A673 (cell line): ENCODE measurements around the gene NTN1. TPM values are rescaled to one million over a fixed set of nuclear protein-coding genes. Genes with fewer than 3 reads are reported as not detected.

Experiments
- BruUV-seq: library from RNA; stranded (reverse); fragments of 400-500 nt; replicated peaks from 2 replicates; lab custom pipeline; 2021; lab: Mats Ljungman, UMichigan
- CTCF ChIA-PET: fragments of 300-600 bp; sonication (Branson Sonifier 250); formaldehyde crosslinking; loops from one replicate; lab custom pipeline; 2022; ENCODE audit warnings: antibody characterized with exemption; lab: Charles Lee
- POLR2A ChIA-PET: fragments of 300-600 bp; sonication (Branson Sonifier 250); formaldehyde crosslinking; loops from one replicate; lab custom pipeline; 2022; ENCODE audit warnings: antibody characterized with exemption; ENCODE audit not compliant: low non-redundant PET; lab: Charles Lee
- DNase-seq: peaks from one replicate; pipeline ENCODE4 v3.0.0-alpha.2; 2015; ENCODE audit warnings: low spot score
- H3K27ac ChIP-seq: fragments of 200-600 bp; sonication (generic); 2 replicates; pipeline ENCODE4 v1.5.1; 2016; ENCODE audit warnings: mixed run types, low read depth, mild to moderate bottlenecking, mixed read lengths, antibody characterized with exemption, low read length; ENCODE audit not compliant: poor library complexity, severe bottlenecking
- H3K27me3 ChIP-seq: fragments of 200-600 bp; sonication (generic); replicated peaks from 2 replicates; pipeline ENCODE4 v1.6.1; 2017; ENCODE audit warnings: mixed run types, low read depth, mild to moderate bottlenecking, mixed read lengths, antibody characterized with exemption, low read length; ENCODE audit not compliant: insufficient read depth, poor library complexity
- H3K36me3 ChIP-seq: fragments of 200-600 bp; sonication (generic); 2 replicates; pipeline ENCODE4 v1.6.1; 2016; ENCODE audit warnings: mixed run types, mild to moderate bottlenecking, mixed read lengths, antibody characterized with exemption, low read length; ENCODE audit not compliant: insufficient read depth, poor library complexity, severe bottlenecking
- H3K4me1 ChIP-seq: fragments of 200-600 bp; sonication (generic); 2 replicates; pipeline ENCODE4 v1.6.1; 2017; ENCODE audit warnings: mixed run types, mild to moderate bottlenecking, mixed read lengths, antibody characterized with exemption, low read length; ENCODE audit not compliant: insufficient read depth, poor library complexity, severe bottlenecking
- H3K4me3 ChIP-seq: fragments of 200-600 bp; sonication (generic); 2 replicates; pipeline ENCODE4 v1.5.1; 2016; ENCODE audit warnings: low read depth, mixed run types, mild to moderate bottlenecking, mixed read lengths, low read length; ENCODE audit not compliant: poor library complexity, severe bottlenecking
- H3K9me3 ChIP-seq: fragments of 200-600 bp; sonication (generic); 2 replicates; pipeline ENCODE4 v1.6.1; 2016; ENCODE audit warnings: mixed run types, low read depth, mild to moderate bottlenecking, mixed read lengths, antibody characterized with exemption, low read length; ENCODE audit not compliant: poor library complexity, severe bottlenecking
- EZH2 ChIP-seq: fragments of 200-600 bp; sonication (generic); IDR thresholded peaks from 2 replicates; pipeline ENCODE4 v1.6.1; 2017; ENCODE audit warnings: borderline replicate concordance, low read depth, mild to moderate bottlenecking, mixed read lengths, antibody characterized with exemption, low read length; ENCODE audit not compliant: poor library complexity, severe bottlenecking
- intact Hi-C: fragments of 100-400 bp; cut with micrococcal nuclease; formaldehyde crosslinking; loops from one replicate; pipeline ENCODE4 v1.10.0; 2022; ENCODE audit not compliant: unreplicated experiment
- total RNA-seq: library from RNA; stranded (reverse); gene quantifications from 2 replicates; pipeline ENCODE4 v1.2.3, GENCODE V29; 2021
- TF ChIP-seq, protein P1 (sequence below): fragments of 300-800, 200-600 bp; sonication (generic); conservative IDR thresholded peaks from 2 replicates; pipeline ENCODE4 v1.5.1; 2017; ENCODE audit warnings: low read depth, mild to moderate bottlenecking, antibody characterized with exemption, low read length, moderate library complexity, mixed read lengths

Gene NTN1
- total RNA-seq, 1 experiment from 2014 or later = 4.3 TPM

DNA sequence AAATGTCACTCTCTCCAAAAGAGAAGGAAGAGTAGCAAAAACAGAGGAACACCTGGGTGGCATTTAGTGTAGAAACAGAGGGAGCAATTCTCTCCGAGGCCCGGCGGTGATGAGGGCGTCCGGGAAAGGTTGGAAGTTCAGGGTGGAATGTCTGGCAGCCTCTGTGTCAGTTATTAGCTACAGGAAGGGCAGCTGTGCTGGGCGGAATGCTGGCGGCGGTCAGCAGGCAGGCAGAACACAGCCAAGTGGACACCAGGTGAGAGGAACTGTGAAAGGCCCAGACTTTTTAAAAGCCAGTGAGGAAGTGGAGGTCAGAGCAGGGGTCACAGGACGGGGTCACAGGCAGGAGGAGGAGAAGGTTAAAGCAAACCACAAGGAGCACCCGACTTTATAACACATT, 238.1 kb downstream of the NTN1 start:
- TF ChIP-seq, protein P1, sequence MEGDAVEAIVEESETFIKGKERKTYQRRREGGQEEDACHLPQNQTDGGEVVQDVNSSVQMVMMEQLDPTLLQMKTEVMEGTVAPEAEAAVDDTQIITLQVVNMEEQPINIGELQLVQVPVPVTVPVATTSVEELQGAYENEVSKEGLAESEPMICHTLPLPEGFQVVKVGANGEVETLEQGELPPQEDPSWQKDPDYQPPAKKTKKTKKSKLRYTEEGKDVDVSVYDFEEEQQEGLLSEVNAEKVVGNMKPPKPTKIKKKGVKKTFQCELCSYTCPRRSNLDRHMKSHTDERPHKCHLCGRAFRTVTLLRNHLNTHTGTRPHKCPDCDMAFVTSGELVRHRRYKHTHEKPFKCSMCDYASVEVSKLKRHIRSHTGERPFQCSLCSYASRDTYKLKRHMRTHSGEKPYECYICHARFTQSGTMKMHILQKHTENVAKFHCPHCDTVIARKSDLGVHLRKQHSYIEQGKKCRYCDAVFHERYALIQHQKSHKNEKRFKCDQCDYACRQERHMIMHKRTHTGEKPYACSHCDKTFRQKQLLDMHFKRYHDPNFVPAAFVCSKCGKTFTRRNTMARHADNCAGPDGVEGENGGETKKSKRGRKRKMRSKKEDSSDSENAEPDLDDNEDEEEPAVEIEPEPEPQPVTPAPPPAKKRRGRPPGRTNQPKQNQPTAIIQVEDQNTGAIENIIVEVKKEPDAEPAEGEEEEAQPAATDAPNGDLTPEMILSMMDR = no peak
- no peak for TF ChIP-seq EZH2
- Histone ChIP-seq H3K9me3 (no peaks in the 10 kb centered on the region), H3K27me3 (no peaks in the 10 kb centered on the region), H3K4me1 (peaks cover 16% of the 10 kb centered on the region), H3K36me3 (no peaks in the 10 kb centered on the region), H3K4me3 (no peak overlapping the region), H3K27ac (no peak overlapping the region)
- DNase-seq = no peak
- CTCF ChIA-PET = no interaction called here
- POLR2A ChIA-PET = no interaction called here
- BruUV-seq = no TSS peak
- intact Hi-C loops = no loop called here

DNA sequence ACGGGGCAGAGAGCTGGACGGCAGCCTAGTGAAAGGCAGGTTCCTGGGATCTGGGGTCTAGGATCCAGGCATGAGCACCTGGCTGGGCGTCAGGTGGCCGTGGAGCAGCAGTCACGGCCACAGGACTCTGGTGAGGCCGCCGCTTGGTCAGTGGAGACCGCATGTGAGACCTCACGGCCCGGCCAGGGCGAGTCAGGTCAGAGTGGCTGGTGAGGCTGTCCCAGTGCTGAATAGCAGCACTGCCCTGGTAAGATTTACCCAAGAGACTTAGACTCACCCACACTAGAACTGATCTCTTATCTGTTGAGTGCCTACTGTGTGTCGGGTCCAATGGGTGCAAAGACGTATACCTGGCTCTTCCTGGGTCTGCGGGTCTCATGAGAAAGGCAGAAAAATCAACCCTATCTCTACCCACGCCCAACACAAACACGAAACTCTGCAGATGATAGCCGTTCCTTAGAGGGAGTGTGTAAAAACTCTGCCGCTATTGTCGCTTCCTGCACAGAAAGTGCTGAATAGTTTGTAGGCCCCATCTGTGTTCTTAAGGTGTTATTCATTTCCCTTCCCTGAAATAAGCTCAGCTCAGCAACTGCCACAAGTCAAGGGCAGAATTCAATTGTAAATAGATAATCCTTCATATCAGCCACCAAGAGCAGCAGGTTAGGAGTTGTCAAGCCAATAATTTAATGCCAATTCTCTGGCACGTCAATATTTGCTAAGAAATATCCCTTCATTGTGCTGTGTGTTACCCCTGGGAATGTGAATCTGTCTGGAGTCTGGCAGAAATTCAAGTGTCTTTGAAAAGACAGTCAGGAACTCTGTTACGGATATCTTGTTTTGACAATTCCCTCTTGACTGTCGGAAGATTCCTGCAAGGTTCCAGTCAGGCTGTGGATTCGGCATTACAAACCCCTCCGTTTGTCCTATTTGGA, 240.0 kb downstream of the NTN1 start:
- BruUV-seq = no TSS peak
- Histone ChIP-seq H3K27ac (no peak overlapping the region), H3K9me3 (no peaks in the 10 kb centered on the region), H3K4me1 (peaks cover 9% of the 10 kb centered on the region), H3K4me3 (no peak overlapping the region), H3K36me3 (no peaks in the 10 kb centered on the region), H3K27me3 (no peaks in the 10 kb centered on the region)
- DNase-seq = no peak
- TF ChIP-seq, protein P1 = no peak
- no peak for TF ChIP-seq EZH2
- intact Hi-C loops = no loop called here
- ChIA-PET CTCF (no interaction called here), POLR2A (no interaction called here)

DNA sequence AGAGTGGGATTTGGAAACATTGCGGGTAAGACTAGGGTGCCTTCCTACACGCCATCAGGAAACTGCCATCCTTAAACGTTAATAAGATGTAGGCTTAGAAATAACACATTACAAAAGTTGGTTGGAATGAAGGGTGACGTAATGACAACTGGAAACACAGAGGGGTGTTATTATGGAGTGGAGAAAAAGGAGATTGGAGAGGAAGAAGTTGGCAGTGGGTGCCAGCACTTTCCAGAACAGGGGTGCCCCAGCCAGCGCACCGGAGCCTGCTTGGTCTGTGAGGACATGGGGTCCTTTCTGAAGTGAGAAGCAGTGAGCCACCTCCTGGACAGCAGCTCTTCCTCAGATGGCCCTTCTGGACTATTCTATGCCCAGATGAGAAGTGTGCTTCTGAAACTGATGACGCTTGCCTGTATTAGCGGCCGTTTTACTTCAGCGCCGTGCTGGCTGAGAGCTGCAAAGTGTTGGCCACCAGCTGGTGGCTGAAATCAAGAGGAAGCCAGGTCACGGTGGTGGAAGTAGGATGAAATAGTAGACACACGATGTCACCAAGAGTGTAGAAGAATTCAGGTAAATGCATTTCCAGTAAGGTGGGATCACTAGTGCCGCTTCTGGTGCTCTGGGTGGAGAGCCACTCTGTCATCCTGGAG, 244.8 kb downstream of the NTN1 start:
- no peak overlapping the region for H3K27ac ChIP-seq
- CTCF ChIA-PET = no interaction called here
- POLR2A ChIA-PET = no interaction called here
- no TSS peak for BruUV-seq
- H3K36me3 ChIP-seq = no peaks in the 10 kb centered on the region
- no peak overlapping the region for H3K4me3 ChIP-seq
- intact Hi-C loops = no loop called here
- no peaks in the 10 kb centered on the region for H3K9me3 ChIP-seq
- DNase-seq = no peak
- no peaks in the 10 kb centered on the region for H3K27me3 ChIP-seq
- H3K4me1 ChIP-seq = no peaks in the 10 kb centered on the region
- TF ChIP-seq, protein P1 = no peak
- TF ChIP-seq EZH2 = no peak
